OCI-LY3 (cell line): ENCODE data around the gene POPDC2.

Experiments
- CTCF ChIP-seq: fragments of 200-600, 300-600 bp; sonication (generic); IDR thresholded peaks from 2 replicates; pipeline ENCODE4 v1.5.1; 2014; ENCODE audit warnings: antibody characterized with exemption, low read length, low read depth
- EZH2phosphoT487 ChIP-seq: fragments of 200-600 bp; shearing (Covaris generic); IDR thresholded peaks from 2 replicates; pipeline ENCODE4 v1.6.1; 2018; ENCODE audit warnings: antibody characterized with exemption, mixed run types, low read depth

GRCh38 chr3:119683421-119683820 lies 23.0 kb upstream of the POPDC2 start:
- TF ChIP-seq EZH2phosphoT487 (no peak), CTCF (no peak)
